NCI-H446 treated with DMSO at 0.1 percent for 48 hours (cell line): ENCODE measurements around the gene PRPF18.

ENCODE experiments used
- DNase-seq: peaks from one replicate; lab custom pipeline; 2025; lab: John Stamatoyannopoulos, UW

Gene PRPF18

DNA sequence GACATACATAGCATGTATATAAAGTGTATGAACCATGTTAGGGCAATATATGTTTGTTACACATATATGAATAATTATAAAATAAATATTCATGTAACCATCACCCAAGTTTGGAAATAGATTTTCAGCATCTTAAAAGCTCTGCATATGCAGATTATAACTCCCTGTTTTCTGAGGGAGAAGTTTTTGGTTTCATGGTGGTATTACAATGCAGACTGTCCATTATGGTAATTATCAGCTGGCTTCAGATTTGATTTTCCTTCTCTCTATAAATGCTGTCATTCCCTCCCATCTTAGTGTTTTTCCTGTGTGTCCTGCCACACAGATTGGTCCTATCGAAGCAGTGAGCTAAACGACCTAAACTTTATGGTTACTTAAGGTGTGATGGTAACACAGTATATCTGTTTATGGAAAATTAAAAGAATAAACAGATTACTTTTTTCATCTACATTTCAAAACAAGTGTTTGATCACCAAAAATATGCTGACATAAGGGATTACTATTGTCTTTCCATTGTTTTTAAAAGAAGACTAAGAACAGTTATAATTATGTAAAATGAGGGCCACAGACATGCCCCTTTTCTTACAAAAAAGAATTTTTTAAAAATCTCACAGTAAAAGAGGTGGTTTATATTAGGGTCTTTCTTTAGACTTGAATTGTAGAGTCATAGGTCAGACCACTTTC is 17.7 kb downstream of the PRPF18 start:
- no peak for DNase-seq

- no peak for DNase-seq
Observed at GRCh38 chr10:13608246-13608853, 21.6 kb downstream of the PRPF18 start.

DNA sequence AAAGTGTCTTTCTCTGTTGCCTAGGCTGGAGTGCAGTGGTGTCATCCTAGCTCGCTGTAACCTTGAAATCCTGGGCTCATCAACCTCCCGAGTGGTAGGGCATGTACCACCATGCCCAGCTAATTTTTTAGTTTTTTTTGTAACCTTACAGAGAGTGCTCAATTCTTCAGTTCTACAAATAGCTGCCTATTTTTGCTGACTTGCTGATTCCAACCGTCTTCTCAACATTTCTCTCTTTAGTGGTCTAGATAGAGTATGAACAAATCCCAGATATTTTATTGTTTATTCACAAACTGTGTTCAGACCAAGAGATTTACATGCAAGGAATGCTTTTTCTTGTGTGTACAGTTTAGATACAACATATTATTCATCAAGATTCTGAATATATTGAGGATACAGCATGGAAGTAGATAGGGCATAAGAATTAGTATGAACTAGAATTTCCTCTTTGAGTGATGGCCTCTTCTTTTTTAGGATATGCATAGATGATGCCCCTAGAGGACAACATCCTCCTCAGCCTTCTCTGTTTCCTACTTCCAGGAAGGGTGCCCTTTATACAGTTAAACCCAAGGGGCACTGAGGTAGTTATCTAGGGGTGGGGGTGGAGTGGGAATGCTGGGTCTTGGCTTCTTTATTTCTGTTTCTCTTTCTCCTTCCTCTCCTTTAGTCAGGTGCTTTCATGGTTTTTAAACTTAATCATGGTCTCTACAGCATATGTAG is 26.0 kb downstream of the PRPF18 start:
- no peak for DNase-seq

- no peak for DNase-seq
Observed at GRCh38 chr10:13613519-13613918, 26.8 kb downstream of the PRPF18 start.

DNA sequence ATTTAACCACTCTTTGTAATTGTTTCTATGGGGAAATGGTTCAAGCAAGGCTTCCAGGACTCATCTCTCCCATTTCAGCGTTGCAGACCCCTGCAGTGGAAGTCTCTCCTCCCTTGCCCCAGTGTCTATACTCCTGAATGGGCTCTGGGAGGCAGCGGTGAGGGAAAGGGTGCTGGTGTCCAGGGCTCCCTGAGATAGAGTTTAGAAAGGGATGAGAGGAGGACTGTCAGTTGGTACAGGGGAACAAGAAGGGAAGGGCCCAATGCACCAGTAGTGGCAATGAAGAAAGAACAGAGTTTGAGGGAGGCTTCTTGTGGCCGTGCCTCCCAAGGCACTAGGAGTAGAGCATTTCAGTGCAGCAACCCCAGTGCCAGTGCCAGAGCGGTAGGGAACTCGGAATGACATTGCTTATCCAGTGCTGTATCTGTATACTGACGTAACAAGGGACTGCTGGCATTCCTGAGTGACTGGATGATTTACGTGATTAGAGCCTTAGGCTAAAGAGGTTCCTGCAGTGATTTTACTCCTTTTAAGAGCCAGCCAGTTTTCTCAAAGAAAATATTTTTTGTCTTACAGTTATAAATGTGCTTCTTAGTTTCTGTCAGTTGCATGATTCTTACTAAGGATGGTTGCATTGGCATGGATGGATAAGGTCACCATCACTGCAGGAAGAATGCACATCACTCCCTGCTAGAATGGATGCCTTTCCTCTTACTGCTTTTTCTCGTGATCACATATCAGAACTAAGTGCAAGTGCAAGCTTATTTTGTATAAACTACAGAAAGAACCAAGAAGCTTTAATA is 28.0 kb downstream of the PRPF18 start:
- no peak for DNase-seq

- DNase-seq, result no peak
Observed at GRCh38 chr10:13615650-13616300, 29.0 kb downstream of the PRPF18 start.

DNA sequence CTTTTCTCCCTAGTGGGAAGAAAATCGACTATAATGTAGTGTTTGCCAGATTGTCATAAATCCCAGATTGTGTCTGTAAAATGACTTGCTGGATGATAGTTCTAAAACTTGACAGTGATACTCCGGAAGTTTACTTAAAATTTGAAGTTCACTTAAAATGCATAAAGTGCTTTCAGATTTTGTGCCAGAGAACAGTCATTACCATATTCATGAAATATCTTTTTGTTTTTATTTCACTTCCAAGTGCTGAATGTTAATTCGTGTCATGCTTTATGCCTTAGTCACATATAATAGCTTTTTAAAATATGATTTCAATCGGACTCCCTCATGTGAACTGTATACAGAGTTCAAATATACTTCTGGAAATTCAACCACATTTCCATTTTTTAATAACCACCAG is 30.4 kb downstream of the PRPF18 start:
- no peak for DNase-seq

- DNase-seq, result no peak
Observed at GRCh38 chr10:13621931-13622330, 35.2 kb downstream of the PRPF18 start.

- DNase-seq, result no peak
Observed at GRCh38 chr10:13624630-13625029, 37.9 kb downstream of the PRPF18 start.

GRCh38 chr10:13627459-13628310 is 40.9 kb downstream of the PRPF18 start:
- DNase-seq, result no peak

- no peak for DNase-seq
Observed at GRCh38 chr10:13628661-13629060, 41.9 kb downstream of the PRPF18 start.

- DNase-seq, result no peak
Observed at GRCh38 chr10:13629116-13629515, 42.4 kb downstream of the PRPF18 start.

DNA sequence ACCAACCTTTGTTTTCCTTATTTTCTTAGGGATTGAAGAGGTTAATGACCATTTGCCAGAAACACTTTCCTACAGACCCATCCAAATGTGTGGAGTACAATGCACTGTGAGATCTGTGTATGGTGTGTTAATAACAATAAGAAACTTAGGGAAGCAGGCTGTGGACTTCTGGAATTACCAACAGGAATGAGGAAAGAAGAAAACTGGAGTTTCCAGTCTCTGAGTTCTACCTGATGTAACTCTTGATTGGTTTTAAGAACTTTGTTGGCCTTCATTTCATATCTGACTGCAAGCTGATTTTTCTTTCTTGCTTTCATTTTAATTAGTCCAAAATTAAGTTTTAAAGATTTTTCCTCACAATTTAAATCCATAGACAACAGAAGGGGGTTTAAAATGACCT is 43.5 kb downstream of the PRPF18 start:
- DNase-seq, result no peak

GRCh38 chr10:13631594-13631993 is 44.8 kb downstream of the PRPF18 start:
- no peak for DNase-seq

DNA sequence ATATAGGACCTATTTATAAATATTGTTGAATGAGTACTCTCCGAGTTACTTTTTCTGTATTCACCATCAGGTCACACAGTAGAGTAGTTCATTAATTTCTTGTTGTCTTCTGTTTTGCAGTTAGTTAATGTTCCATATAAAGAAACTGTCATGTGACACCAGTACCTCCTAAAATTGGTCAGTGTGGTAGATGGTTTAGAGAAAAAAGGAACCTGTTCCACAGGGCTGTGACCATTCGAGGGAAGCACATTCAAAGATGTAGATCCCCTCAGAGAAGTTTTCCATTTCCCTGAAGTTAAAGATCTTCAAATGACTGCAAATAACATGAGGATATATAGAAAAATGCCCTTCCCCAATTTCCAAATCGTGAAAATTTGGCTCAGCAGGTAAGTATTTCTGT is 45.7 kb downstream of the PRPF18 start:
- DNase-seq, result no peak

- no peak for DNase-seq
Observed at GRCh38 chr10:13632884-13633440, 46.2 kb downstream of the PRPF18 start.

GRCh38 chr10:13633689-13634088 is 46.9 kb downstream of the PRPF18 start:
- DNase-seq, result no peak

DNA sequence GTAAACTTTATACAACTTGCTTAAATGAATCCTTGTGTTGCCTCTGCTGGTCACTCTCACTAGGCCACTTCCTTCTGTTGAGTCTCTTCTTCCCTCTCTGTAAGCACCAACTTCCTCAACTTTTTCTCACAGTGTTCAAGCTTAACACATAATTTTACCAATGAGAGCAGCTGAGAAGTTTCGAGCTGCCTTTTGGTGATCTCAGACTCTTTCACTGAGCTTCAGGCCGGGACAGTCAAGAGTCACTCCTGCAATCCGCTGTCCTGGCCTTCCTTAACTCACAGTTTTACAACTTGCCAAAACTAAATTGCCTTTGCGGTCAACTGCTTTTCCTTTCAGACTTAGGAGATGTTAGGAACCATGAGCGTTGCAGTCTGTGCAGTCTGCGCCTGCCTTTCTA is 47.4 kb downstream of the PRPF18 start:
- no peak for DNase-seq

DNA sequence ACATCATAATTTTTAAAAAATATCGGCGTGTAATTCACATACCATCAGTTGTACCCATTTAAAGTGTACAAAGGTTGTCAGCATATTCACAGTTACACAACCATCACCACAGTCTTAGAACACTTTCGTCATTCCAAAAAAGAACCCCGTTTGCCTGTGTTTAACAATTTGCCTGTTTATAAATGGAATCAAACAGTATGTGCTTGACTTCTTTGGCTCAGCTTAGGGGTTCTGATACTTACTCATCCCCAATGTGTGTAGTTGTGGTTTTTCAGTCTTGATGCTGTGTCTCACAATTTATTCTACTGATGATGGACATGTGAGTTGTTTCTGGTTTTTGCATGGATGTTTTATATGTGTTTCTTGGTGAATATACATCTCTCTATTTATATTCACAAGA is 50.0 kb downstream of the PRPF18 start:
- no peak for DNase-seq

DNA sequence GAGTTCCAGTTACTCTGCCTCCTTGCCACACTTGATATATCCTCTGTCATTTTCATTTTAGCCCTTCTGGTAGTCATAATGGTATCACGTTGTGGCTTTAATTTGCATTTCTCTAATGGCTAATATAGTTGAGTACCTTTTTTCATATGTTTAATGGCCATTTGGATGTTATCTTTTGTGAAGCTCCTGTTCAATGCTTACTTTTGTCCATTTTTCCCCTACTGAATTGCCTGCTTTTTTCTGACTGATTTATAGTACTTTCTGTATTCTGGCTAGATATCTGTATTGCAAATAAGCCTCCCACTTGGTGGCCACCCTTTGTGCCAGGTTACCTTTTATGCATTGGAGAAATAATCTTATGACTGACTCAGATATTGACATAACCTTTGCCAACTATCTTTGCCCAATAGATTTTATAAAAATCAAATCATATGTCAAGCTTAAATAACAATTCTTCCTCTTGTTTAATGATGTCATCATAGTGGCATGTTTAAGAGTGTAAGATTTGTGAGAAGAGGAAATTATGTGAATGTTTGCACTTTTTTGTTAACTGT is 50.6 kb downstream of the PRPF18 start:
- no peak for DNase-seq
